ENCODE measurements around the gene FAM98B.

FAM98B gene

DNA sequence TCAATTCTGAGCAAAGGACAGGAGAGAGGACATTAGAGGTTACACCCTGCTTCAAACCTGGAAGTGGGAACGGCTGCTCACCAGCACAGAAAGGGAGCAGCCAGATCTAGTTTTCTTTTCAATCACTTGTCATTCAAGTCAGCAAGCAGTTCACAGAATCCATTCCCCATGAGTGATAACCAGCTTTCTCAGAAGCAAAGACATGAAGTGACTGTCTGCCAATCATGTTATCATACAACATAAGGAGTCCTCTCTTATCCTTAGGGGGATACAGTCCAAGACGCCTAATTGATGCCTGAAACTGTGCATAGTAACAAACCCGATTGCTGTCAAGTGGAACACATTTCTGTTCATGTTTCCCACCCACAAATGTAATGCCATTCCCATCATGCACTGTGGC is 54.7 kb downstream of the FAM98B start:
- no peak for DNase-seq

- no peak for DNase-seq
Measured at GRCh38 chr15:38509152-38509551, 55.2 kb downstream of the FAM98B start.

- no peak for DNase-seq
Measured at GRCh38 chr15:38512901-38513300, 59.0 kb downstream of the FAM98B start.

DNA sequence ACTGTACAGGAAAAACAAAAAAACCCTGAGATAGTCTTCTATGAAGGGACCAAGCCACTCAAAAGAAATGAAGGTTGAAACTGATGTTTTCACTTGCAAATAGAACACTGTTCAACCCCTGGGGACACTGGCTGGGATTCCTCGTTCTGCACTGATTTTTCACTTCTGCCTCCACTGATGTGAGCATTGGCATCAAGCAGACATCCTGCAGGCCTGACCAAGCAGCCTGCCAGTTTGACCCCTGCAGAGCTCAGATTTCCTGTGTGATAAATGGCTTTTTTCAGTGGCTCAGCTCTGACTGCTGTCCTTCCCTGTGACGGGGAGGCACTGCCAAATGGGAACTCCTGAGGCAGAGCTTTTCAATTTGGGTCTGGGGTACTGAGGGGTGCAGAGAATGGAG is 60.7 kb downstream of the FAM98B start:
- no peak for DNase-seq

GRCh38 chr15:38516626-38517025 is 62.7 kb downstream of the FAM98B start:
- DNase-seq: no peak

DNA sequence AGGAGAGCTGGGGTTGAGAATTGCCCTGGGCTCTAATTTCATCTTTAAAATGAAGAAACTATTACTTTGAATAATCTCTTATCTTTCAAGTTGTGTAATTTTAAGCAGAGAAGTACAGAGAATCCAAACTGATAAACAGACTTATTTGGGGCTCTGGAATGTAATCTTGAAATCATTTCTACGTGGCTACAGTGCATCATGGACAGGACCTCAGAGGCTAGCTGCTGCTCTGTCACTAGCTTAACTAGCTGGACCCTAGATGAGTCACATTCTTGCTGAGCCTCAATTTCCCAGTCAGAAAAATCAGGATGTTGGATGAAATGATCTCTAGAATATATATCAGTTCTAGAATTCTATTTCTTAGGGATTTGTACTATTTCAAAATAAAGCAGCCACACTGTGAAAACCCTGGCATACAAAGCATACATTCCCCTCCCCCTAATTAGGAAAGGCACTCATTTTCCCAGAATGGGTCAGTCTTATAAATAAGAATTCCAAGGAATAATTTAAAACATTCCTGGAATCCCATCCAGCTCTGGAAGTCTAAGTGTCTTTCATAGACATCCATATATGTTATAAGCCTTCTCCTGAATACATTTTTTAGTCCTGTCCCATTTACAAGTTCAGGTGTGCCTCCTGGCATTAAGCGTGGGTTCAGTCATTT is 63.5 kb downstream of the FAM98B start:
- no peak for DNase-seq

- no peak for DNase-seq
Measured at GRCh38 chr15:38518084-38518483, 64.2 kb downstream of the FAM98B start.

DNA sequence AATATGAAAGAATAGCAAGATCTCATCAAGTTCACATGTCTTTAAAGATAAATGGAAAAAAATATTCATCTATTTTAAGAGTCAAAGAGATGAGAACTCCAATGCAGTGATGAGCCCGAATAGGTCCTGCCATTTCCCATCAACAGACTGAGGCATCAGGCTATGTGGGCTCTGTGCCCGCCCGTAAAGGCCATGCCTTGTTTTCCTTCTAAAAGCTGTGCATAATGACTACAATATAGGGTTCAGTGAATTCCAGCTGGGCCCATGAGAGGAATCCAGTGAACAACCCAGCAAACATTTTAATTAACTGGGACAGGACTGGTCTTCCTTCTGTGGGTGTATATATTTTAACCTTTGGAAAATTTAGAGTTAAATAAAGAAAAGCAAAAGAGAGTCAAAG is 66.1 kb downstream of the FAM98B start:
- DNase-seq: no peak

- no peak for DNase-seq
Measured at GRCh38 chr15:38521316-38521715, 67.4 kb downstream of the FAM98B start.

DNA sequence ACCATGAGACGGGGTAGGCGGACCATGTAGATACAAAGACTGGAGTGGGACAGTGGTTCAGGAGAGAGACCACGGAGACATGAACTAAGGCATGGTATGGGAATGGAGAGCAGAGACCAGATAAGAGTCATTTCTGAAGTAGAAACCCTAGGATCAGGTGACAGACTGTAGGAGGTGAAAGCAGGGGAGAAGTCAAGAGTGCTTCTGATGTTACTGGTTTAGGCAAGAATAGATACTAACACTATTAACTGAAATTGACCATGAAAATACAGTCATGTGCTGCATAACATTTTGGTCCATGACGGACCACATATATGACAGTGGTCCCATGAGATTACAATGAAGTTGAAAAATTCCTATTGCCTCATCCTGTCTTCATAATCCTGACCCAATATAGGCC is 69.0 kb downstream of the FAM98B start:
- DNase-seq: no peak

GRCh38 chr15:38524156-38524555 is 70.2 kb downstream of the FAM98B start:
- no peak for DNase-seq

GRCh38 chr15:38525489-38525888 is 71.6 kb downstream of the FAM98B start:
- DNase-seq: no peak

GRCh38 chr15:38526158-38526557 is 72.2 kb downstream of the FAM98B start:
- no peak for DNase-seq

- DNase-seq: no peak
Measured at GRCh38 chr15:38528294-38528693, 74.4 kb downstream of the FAM98B start.

DNA sequence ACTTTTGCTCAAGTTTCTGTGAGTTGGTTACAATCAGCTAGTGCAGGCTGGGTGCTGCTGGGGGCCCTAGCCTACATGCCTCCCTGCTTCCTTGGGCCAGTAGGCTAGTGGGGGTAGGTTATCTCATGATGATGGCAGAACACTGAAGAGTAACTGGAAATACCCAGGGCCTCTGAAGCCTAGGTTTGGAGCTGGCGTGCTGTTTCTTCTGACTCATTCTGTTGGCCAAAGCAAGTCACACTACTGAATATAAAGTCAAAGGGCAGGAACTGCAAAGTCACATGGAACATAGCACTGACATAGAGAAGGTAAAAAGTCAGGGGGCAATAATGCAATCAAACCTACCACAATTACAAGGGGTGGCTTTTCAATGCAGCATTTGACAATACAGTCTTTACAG is 76.2 kb downstream of the FAM98B start:
- no peak for DNase-seq

GRCh38 chr15:38531509-38531908 is 77.6 kb downstream of the FAM98B start:
- no peak for DNase-seq

DNA sequence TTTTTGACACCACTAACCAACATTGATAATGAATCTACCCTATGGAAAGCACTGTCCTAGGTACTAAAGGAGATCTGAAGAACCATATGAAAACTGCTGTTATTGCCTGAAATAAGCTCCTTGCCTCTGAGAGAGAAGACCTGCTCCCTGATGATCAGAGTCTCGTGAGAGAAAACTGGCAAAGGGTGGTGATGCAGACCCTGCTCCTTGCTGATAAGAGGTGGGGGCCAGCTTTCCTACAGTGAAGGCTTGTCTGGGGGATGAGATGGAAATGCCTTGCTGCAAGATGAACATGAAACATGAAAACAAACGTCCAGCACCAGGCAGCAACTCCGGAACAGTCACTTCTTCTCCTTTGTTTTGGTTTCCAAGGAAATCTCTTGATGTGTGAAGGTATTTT is 78.8 kb downstream of the FAM98B start:
- no peak for DNase-seq

DNA sequence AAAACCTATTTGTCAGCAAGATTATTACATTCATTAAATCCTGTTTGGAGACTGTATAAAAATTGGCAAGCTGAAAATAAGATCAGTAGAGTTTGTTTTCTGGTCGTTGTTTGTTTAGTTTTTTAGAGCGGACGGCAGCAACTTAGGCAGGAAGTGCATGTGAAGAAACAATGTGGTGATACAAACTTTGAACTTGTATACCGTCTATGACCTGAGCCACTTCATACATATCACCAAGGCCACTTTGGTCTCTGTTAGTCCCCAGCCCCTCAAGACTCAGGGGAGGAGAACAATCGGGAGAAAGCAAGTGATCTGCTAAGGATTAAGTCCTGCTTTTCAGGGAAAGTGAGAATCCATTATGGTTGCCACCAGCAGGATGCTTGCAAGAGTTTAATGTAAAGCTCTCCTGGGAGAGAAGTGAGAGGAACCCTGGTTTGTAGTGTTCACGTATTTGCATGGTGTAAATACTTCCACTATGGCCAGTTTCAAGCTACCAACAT is 79.5 kb downstream of the FAM98B start:
- DNase-seq: no peak

DNA sequence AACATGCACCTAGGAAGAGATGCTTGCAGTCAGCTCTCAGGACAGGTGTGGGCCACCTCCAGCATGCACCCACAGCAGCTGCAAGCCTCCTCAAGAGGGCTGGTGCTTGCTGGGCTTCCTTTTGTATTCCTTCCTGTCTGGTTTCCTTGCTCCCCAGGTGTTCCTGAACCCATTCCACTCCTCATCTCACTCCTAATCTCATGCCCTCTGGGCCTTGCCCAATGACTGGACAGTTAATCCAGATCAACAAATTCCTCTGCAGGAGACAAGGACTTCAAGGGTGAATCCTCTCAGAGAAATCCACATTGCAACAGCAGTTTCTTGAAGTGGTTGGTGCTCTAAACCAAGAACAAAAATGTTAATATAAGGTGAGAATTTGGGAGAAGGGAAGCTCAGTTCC is 80.0 kb downstream of the FAM98B start:
- DNase-seq: no peak

GRCh38 chr15:38534691-38535090 is 80.8 kb downstream of the FAM98B start:
- no peak for DNase-seq

GRCh38 chr15:38535491-38536200 is 81.7 kb downstream of the FAM98B start:
- no peak for DNase-seq

- no peak for DNase-seq
Measured at GRCh38 chr15:38536201-38536676, 82.3 kb downstream of the FAM98B start.
